ENCODE data around the gene BAK1.
"Not testable (repeated sequence)": the region's sequence is repeated elsewhere in the genome, so short reads cannot be mapped to it uniquely, and the experiment has no call there.

BAK1 gene

GRCh38 chr6:33551538-33551937, 28.5 kb downstream of the BAK1 start:
- no peak for DNase-seq (ENCODE audit: low read depth)

GRCh38 chr6:33549896-33550295, 30.2 kb downstream of the BAK1 start:
- no peak for DNase-seq (ENCODE audit: low read depth)

GRCh38 chr6:33549196-33549595, 30.9 kb downstream of the BAK1 start:
- no peak for DNase-seq (ENCODE audit: low read depth)

GRCh38 chr6:33547499-33547898, 32.6 kb downstream of the BAK1 start:
- no peak for DNase-seq (ENCODE audit: low read depth)

GRCh38 chr6:33546766-33547165, 33.3 kb downstream of the BAK1 start:
- DNase-seq (ENCODE audit: low read depth) = no peak

GRCh38 chr6:33545292-33545691, 34.8 kb downstream of the BAK1 start:
- not testable (repeated sequence) for DNase-seq (ENCODE audit: low read depth)

GRCh38 chr6:33543116-33543515, 37.0 kb downstream of the BAK1 start:
- no peak for DNase-seq (ENCODE audit: low read depth)

- no peak for DNase-seq (ENCODE audit: low read depth)
Observed at GRCh38 chr6:33540768-33541167, 39.3 kb downstream of the BAK1 start.

GRCh38 chr6:33534702-33535101, 45.4 kb downstream of the BAK1 start:
- DNase-seq (ENCODE audit: low read depth) = no peak

GRCh38 chr6:33533163-33533869, 46.8 kb downstream of the BAK1 start:
- DNase-seq (ENCODE audit: low read depth) = peak; percentile 40

- DNase-seq (ENCODE audit: low read depth) = not testable (repeated sequence)
Observed at GRCh38 chr6:33532431-33532830, 47.6 kb downstream of the BAK1 start.

GRCh38 chr6:33530617-33531016, 49.5 kb downstream of the BAK1 start:
- not testable (repeated sequence) for DNase-seq (ENCODE audit: low read depth)

Data from activated T-cell treated with anti-CD3 and anti-CD28 coated beads for 24 hours (primary cell).